Activated CD4-positive, alpha-beta T cell treated with anti-CD3 and anti-CD28 coated beads for 48 hours (primary cell): Measurements from ENCODE around the gene MAN1A1.
"Not testable (repeated sequence)": the region's sequence is repeated elsewhere in the genome, so short reads cannot be mapped to it uniquely, and the experiment has no call there.

Experiments used
- DNase-seq: peaks from one replicate; pipeline ENCODE4 v3.0.0-alpha.2; 2020

MAN1A1 gene

DNA sequence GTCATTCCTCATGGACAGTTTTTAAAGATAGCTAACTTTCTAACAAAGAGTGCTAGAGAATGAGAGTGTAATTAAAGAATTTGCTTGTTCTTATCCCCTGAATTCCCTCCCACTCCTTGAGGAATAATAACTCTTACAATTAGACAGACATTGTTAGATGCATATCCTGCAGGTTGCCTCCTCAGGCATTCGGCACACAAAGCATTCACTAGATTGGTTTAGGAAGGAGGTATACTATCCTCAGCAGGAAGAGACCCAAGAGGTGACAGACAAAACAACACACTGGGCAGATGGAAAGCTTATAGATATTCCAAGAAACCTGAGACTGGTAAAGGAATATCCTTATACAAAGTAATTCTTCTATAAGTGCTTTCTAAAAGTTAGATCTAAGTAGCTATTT lies 162.0 kb downstream of the MAN1A1 start:
- DNase-seq: no peak

GRCh38 chr6:119186490-119186889 lies 163.1 kb downstream of the MAN1A1 start:
- no peak for DNase-seq

DNA sequence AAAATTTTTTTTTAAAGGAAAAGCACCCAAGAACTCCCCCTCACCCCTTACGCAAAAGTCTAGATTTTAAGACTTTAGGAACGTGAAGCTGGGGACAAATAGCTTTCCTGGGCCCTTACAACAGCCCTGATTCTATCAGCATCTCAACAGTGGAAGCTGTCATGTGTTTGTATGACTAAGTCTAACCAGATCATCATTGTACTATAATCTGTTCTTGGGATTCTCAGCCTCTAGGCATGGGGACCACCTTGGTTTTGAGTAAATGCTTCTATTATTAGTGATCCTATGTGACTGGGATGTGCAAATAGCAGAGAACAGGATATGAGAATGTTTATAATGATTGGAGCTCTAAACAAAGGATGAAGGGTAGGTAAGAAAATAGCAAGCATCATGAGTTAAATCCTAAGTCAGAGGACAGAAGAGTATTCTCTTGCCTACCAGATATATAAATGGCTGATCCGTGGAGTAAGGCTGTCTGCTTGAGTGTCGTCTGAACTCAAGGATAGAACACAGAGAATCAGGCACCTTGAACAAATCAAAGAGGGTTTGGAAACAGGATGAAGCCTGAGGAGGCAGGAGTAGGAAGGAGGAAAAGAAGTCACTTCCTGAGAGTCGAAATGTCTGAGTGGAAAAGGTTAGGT lies 165.4 kb downstream of the MAN1A1 start:
- DNase-seq: no peak

DNA sequence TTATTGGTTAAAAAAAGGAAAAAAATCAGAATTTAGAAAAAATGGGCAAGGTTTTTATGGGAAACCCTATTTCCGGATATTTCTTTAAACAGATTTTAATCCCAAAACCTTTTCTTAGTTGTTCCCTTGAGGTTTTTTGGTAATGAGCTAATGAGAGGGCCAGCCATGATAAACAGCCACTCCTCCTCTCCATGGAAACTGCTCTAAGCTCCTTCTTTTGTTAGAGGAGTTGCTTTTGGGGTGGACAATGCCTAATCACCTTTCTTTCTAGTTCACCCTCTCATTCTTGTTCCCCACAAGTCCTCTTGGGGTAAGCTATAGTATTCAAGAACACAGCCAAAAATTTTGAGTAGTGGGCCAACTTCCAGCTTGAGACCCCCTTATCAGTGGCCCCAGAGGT lies 166.1 kb downstream of the MAN1A1 start:
- DNase-seq: no peak

DNA sequence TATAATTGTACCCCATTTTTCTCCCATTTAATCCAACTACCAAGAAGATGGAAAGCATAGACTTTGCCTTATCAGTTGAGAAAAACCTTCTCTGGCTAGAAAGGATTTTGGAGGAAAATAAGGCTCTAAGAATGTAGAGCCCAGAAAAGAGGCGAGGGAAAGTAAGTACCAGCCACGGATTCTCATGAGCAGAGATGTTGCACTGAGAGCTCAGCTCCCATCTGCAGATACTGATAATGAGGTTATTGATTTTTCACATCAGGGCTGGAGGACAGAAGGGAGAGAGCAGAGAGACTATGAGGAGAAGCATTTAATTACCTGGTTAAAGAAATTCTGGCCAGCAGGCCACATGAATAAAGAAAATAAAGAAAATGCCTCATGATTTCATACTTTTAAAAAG lies 166.7 kb downstream of the MAN1A1 start:
- DNase-seq: no peak

DNA sequence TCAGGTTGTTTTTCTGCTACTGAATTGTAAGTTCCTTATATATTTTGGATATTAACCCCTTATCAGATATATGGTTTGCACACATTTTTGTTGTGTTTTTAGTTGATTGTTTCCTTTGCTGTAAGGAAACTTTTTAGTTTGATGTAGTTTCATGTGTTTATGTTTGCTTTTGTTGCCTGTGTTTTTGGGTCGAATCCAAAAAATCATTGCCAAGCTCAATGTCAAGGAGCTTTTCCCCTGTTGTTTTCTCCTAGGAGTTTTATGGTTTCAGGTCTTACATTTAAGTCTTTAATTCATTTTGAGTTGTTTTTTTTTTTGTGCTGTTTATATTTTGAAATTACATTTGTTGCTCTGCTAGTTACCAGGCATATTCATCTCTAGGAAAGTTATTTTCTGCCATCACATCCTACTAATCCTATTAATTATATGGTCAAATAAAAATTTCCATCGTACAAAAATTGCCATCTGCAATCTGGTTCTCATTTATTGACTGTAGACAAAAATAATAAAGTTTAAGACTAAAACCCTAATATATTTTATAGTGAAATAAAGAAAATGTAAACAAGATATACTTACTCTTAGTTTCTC lies 167.3 kb downstream of the MAN1A1 start:
- DNase-seq: no peak

GRCh38 chr6:119181046-119181445 lies 168.5 kb downstream of the MAN1A1 start:
- no peak for DNase-seq

DNA sequence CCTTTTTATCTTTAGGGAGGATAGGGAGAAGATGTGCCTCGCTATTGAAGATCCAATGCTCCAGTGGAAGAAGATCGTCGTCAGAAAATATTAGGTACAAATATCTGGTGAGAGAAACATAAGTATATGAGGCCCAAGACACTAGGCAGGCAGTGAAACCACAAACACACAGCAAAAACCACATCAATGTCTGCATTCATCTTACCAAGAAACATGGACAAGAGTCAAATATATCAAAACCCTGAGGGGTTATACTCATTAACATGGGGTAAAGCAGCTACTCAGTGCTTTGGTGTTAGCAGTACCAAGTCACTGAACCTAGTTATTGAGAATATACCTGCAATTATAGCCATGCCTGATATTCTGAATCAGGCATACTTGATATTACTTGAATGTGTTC lies 169.7 kb downstream of the MAN1A1 start:
- no peak for DNase-seq

GRCh38 chr6:119179062-119179461 lies 170.5 kb downstream of the MAN1A1 start:
- DNase-seq: no peak

GRCh38 chr6:119176445-119176844 lies 173.1 kb downstream of the MAN1A1 start:
- DNase-seq: no peak

DNA sequence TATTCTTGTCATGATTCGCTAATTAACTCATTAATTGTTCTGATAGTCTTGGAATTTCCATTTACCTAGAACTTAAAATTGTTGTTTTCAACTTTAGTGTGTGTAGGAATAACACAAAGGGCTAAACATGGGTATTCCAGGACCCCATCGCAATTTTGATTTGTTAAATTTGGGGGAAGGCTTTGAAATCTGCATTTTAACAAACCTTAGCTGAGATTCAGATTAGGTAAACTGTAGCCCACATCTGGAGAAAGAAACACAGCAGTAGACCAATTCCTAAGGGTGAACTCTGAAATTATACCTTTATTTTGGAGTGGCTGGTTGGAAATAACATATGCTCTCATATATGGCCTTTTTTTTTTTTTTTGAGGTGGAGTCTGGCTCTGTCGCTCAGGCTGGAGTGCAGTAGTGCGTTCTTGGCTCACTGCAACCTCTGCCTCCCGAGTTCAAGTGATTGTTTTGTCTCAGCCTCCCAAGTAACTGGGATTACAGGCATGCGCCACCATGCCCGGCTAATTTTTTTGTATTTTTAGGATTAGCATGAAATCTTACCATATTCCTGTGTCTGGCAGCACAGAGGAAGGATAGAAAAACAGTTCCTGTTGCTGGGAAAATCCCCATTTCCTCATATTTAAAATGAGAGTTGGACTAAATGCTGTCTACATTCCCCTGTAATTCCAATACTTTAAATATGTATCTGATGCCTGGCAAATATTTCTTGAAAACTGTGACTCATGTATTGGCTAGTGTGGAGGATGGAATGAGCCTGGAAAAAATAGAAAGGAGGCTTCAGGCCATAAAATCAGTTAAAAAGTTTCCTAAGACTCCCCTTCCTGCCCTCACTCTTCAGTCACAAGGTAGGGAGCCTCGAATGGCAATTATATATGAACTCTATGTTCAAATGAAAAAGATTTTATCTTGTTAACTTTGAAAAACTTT lies 174.4 kb downstream of the MAN1A1 start:
- no peak for DNase-seq

DNA sequence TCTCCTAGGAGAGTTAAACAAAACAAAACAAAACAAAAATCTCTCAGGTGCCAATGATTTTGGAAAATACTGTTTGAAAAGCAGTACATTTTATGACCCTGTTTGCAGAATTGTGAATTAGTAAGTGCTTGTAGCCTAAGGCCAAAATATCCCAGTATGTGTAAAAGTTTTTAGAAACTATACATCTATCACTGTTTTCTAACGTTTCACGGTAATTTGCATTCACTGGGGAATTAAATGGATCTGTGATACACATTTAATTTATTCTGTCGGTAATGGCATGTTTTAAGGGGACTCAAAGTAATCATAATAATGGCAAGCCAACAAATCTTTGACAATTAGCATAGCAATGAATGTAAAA lies 175.5 kb downstream of the MAN1A1 start:
- no peak for DNase-seq

DNA sequence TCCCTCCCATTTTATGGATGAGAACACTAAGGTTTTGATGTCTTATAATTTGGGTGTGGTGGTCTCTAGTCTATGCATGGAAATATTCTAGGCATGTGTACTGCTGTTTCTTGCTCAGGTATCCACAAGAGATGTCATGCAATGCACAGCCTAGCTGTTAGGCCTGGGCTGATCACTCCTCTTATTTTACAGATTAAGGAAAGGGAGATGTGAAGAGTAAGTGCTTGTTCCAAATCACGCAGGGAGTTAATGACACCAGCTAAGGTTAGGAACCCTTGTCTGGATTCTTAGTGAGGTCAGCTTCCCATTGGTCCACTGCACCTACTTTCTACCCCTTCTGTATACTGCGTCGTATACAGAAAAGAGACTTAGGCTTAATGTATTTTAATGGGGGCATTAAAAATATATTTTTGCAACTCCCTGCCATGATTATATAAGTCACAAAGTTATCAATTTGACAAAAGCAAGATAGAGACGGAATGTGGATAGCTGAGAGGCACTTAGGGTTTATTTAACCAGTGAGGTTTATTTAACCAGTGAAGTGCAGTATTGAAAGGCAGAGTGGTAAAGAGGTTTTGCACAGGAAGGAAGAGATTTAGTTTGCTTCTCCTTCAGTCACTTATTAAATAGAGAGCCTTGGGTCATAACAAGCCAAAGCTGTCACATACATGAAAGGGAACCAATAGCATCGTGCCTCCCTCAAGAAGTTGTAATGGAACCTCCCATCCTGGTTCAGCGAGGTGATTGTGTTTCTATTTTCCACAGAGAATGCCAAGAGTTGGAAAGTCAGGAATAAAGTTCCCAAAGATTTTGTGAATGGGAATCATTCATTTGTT lies 176.1 kb downstream of the MAN1A1 start:
- no peak for DNase-seq

- DNase-seq: no peak
These were observed 176.7 kb downstream of the MAN1A1 start for GRCh38 chr6:119172824-119173223.

DNA sequence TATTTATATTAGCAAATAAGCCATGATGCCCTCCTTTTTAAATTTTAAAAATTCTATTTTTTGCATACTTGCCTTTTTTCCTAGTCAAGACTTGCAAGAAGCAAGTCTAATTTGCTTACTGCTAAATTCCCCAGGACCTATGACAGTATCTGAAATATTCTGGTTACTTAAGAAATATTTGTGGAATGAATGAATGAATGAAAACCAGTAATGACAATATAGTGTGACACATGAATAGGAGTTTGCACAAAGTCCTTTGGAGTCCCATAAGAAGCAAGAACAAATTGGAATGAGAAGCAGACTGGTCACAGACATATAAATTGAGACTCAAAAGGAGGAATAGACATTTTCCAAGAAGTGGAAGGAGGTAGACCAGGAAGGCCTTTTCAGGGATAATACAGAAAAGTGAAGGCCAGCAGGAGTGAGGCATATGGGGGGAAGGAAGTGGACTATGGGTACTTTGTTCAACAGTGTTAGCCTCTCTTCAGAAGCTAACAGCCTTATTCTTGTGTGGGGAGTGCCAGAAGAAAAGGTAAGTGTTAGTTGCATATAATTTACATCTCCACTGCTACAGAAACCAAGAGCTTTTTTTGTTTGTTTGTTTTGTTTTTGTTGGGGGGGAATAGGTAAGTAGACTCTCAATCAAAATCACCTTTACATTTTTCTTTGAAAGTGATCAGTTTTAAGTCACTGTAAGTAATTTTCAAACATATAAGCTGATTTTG lies 177.5 kb downstream of the MAN1A1 start:
- no peak for DNase-seq

- DNase-seq: no peak
These were observed 178.3 kb downstream of the MAN1A1 start for GRCh38 chr6:119171088-119171841.

GRCh38 chr6:119170447-119171087 lies 179.0 kb downstream of the MAN1A1 start:
- DNase-seq: no peak

DNA sequence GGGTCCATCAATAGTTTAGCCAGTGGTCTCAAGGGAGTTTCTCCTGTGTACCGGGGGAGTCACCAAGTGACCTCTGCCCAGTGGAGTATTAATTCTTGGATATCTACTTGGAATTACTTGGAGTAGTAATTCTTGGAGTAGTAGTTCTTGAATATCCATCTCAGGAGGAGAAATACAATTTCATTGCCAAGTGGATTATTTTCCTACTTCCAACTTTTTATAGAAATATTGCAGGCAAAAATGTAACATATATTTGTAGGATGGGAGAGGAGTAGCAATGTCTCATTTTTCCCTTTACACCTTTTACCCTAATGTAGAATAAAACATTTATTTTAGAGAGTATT lies 179.5 kb downstream of the MAN1A1 start:
- no peak for DNase-seq

DNA sequence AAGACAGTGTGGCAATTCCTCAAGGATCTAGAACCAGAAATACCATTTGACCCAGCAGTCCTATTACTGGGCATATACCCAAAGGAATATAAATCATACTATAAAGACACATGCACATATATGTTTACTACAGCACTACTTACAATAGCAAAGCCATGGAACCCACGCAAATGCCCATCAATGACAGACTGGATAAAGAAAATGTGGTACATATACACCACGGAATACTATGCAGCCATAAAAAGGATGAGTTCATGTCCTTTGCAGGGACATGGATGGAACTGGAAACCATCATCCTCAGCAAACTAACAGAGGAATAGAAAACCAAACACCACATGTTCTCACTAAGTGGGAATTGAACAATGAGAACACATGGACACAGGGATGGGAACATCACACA lies 180.2 kb downstream of the MAN1A1 start:
- DNase-seq: not testable (repeated sequence)

- DNase-seq: no peak
These were observed 183.4 kb downstream of the MAN1A1 start for GRCh38 chr6:119166024-119166784.
